ENCODE results near the gene RASGRP3.
"Not testable (repeated sequence)": the region's sequence is repeated elsewhere in the genome, so short reads cannot be mapped to it uniquely, and the experiment has no call there.

The RASGRP3 gene, protein sequence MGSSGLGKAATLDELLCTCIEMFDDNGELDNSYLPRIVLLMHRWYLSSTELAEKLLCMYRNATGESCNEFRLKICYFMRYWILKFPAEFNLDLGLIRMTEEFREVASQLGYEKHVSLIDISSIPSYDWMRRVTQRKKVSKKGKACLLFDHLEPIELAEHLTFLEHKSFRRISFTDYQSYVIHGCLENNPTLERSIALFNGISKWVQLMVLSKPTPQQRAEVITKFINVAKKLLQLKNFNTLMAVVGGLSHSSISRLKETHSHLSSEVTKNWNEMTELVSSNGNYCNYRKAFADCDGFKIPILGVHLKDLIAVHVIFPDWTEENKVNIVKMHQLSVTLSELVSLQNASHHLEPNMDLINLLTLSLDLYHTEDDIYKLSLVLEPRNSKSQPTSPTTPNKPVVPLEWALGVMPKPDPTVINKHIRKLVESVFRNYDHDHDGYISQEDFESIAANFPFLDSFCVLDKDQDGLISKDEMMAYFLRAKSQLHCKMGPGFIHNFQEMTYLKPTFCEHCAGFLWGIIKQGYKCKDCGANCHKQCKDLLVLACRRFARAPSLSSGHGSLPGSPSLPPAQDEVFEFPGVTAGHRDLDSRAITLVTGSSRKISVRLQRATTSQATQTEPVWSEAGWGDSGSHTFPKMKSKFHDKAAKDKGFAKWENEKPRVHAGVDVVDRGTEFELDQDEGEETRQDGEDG

DNA sequence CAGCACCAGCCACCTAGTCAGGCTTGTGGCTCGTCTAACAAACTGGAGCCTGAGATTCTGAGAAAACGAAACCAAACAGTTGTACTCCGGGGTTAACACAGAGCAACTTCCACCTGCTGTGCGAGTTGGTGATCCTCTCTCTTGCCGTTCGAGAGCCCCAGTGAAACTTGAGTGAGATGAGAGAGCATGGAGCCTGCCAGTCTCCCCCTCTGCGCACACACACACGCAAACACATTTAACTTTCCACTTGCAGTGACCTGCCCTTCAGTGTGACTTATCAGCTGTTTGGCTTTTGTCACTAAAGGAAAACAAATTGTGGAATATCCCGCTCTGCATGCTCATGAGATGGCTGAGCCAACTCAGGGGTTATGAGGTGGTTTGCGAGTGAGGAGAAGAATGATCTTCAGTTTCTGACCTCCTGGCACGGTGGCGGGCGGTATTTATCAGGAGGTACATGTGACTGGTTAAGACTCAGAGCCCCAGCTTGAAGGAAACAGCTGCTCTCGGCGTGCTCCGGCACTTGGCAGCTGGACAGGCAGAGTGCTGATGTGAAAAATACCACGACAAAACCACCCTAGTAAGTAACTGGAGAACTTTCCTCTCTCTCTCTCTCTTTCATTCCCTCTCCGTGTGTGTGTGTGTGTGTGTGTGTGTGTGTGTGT lies at the start of gene RASGRP3:
RASGRP3 (plus strand) TSS at position 519 of the 662 bp plus-strand sequence. CDS start 38,488 bp downstream, outside the sequence.
- DNase-seq (ENCODE audit: low spot score): peak; percentile 91

- no peak for DNase-seq (ENCODE audit: low spot score)
Observed at GRCh38 chr2:33426666-33427231, 49.7 kb upstream of the RASGRP3 start.

GRCh38 chr2:33430077-33430476 lies 46.4 kb upstream of the RASGRP3 start:
- no peak for DNase-seq (ENCODE audit: low spot score)

DNA sequence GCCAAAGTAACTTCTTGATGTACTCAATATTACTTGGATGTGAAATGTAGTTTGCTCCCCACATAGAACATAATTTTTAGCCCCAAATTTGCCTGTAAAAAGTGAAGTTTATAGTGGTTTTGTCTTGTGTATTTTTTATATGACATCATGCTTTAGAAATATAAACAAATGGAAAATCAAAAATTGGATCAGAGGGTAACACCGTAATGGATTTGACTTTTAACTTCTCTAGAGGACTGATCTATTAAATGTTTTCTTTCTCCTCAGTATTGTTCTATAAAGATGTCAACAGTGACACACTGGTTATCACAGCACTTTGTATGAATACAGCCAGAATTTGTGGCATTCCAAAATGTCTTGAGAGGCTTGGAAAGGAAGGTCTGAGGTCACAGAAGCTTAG lies 45.6 kb upstream of the RASGRP3 start:
- no peak for DNase-seq (ENCODE audit: low spot score)

DNA sequence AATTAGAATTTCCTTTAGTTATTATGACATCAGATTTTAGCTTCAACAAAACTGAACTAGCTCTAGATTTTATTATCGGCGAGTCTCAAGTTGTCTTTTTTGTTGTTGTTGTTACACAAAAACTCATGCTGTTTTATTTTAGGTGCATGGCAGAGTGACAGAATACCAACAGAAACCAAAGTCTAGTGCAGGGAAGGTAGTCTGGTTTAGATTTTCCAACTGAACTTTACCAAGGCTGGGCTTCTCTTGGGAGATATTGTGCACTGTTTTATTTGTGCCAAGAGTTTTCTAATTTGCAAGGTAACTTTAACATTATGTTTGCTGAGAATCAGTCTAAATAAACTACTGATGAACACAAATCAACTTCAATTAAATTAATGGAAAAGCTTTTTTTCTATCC lies 43.6 kb upstream of the RASGRP3 start:
- no peak for DNase-seq (ENCODE audit: low spot score)

DNA sequence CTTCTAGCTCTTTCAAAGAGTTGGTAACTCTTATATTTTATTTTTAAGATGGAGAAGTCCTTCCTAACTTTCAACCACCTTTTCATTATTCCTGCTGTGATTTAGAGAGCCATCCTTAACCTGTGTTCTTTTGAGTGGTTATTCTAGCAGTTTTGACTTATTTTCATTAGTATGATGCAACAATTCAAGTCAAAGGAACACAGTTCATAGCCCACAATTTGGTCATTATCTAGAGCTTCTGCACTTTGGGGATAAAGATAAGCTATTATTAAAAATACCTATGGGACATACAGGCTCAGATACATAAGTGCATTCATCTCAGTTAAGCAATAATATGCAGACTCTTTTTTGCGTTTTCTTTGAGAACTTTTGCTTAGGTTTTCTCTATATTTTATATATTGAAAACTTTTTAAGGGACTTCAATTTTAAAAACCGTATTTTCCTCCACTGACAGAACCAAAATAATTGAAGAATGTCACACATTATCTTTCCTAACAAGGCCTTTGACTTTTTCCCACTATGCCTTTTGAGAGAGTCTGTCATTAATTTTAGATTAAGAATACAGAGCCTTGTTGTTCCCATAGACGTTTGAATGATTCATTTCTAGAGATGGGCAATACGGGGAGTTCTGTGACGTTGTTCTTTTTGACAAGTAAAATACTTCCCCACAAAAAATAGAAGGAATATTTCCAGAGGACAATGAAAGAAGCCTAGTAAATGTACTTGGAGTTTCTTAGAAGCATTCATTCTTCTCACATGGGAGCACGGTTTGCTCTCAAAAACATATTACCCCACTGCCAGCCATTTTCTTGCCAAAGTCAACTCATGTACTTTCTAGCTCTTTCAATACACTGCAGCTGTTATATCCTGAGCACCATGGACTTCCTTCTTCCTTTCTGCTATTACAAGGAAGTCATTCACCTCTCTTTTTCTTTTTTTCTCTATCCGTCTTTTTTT lies 42.9 kb upstream of the RASGRP3 start:
- no peak for DNase-seq (ENCODE audit: low spot score)

- DNase-seq (ENCODE audit: low spot score): no peak
Observed at GRCh38 chr2:33435518-33435917, 40.9 kb upstream of the RASGRP3 start.

DNA sequence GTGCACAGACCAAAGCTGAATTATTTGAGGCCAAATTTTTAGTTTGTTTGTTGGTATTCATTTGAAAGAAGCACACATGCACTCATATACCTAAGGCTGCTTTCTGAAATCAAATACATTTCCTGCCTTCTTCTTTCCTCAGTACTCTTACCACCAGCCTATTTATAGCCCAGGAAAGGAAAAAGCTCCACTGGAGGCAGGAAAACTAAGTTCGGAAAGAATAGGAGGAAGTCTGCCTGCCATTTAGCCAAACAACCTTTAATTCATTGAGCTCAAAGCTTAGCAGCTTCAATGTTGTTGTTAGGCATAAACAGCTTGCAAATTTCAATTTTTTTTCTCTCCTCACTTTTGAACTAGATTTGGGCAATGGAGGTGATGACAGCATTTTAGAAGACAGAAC lies 40.4 kb upstream of the RASGRP3 start:
- no peak for DNase-seq (ENCODE audit: low spot score)

DNA sequence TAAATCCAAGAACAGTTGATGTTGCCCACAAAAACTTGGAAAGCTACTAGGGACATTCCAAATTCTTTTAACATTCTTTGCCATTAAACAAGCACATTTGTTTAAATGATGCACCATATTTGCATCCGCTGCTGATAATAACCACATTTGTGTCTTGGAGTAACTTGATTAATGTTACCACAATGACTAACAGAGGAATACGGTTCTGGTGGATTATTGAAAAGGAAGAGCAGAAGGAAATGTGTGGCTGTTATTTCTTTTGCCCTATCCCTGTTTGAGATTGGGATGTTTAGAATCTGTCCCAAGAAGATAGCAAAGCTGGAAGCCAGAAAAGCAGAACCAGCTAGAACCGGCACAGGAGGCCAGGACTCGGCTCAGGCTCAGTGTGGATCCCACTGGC lies 39.2 kb upstream of the RASGRP3 start:
- no peak for DNase-seq (ENCODE audit: low spot score)

- DNase-seq (ENCODE audit: low spot score): no peak
Observed at GRCh38 chr2:33437815-33438214, 38.6 kb upstream of the RASGRP3 start.

GRCh38 chr2:33441235-33441810 lies 35.1 kb upstream of the RASGRP3 start:
- peak; percentile 91 for DNase-seq (ENCODE audit: low spot score)

GRCh38 chr2:33442052-33442451 lies 34.4 kb upstream of the RASGRP3 start:
- DNase-seq (ENCODE audit: low spot score): not testable (repeated sequence)

GRCh38 chr2:33442528-33443079 lies 33.8 kb upstream of the RASGRP3 start:
- peak; percentile 69 for DNase-seq (ENCODE audit: low spot score)

- no peak for DNase-seq (ENCODE audit: low spot score)
Observed at GRCh38 chr2:33443274-33443829, 33.1 kb upstream of the RASGRP3 start.

GRCh38 chr2:33444967-33445366 lies 31.5 kb upstream of the RASGRP3 start:
- DNase-seq (ENCODE audit: low spot score): no peak

DNA sequence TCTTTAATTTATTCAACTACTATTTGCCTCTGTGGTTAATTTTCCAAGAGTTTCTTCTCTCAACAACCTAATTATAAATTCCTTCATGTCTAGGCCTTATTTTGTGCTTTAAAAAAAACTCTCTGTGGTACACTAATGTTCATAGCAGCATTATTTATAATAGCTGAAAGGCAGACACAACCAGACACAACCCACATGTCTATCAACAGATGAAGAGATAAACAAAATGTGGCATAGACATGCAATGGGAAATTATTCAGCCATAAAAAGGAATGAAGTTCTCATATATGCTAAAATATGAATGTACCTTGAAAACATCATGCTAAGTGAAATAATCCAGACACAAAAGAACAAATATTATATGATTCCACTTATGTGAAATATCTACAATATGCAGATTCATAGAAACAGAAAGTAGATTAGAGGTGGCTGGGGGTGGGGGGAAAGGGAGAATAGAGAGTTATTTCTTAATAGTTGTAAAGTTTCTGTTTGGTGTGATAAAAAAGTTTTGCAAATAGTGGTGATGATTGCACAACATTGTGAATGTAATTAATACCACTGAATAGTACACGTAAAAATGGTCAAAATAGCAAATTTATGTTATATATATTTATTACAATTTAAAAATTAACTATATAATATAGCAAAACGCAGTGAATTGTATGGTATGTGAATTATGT lies 28.1 kb upstream of the RASGRP3 start:
- no peak for DNase-seq (ENCODE audit: low spot score)

DNA sequence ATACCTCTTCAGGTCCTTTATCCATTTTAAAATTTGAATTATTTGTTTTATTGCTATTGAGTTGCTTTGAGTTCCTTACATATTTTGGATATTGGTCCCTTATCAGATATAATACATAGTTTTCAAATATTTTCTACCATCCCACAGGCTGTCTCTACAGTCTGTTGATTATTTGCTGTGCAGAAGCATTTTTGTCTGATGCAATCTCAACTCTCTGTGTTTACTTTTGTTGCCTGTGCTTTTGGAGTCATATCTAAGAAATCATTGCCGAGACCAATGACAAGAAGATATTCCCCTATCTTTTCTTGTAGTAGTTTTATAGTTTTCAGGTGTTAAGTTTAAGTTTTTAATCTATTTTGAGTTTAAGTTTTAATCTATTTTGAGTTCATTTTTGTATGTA lies 25.2 kb upstream of the RASGRP3 start:
- DNase-seq (ENCODE audit: low spot score): no peak

- DNase-seq (ENCODE audit: low spot score): no peak
Observed at GRCh38 chr2:33451825-33452224, 24.6 kb upstream of the RASGRP3 start.

DNA sequence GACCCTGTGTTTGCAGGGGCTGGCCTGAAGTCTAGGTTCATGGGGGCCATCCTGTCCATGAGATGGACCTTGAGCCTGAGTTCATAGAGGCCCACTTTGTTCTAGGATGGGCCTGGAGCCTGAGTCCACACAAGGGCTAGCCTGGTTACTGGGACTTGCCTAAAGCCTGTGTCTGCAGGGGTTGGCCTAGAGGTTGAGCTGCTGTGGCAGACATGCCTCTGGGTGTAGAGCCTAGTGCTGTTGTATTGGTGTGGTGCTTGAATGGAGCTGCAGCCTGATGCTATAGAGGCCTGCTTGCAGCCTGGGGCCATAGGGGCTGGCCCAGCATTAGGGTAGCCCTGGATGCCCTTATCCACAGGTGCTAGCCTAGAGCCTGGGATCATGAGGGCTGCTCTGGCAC lies 23.9 kb upstream of the RASGRP3 start:
- DNase-seq (ENCODE audit: low spot score): no peak

Data from Ammon's horn (tissue), 1 donor.